Esophagus squamous epithelium (tissue), 5 donors: ENCODE measurements around the gene GAB2. TPM values are rescaled to one million over a fixed set of nuclear protein-coding genes. Genes with fewer than 3 reads are reported as not detected.
A peak's percentile ranks its signal among the peaks of the same experiment; 100 is the strongest.

Source experiments
- DNase-seq: peaks from one replicate; lab custom pipeline; 2025; lab: John Stamatoyannopoulos, UW
- H3K27ac ChIP-seq, 4 donors: fragments of 200-600 bp; sonication (generic); one replicate each; pipeline ENCODE4 v1.5.1; 2016 to 2019; ENCODE audit warnings: mild to moderate bottlenecking in 1 of 4
- H3K27me3 ChIP-seq, 4 donors: fragments of 200-600 bp; sonication (generic); 1 replicate in 3 of 4; 2 replicates in 1 of 4; pipeline versions ENCODE4 v1.5.1 to v1.6.0; 2017 to 2021; ENCODE audit warnings: antibody characterized with exemption in 1 of 4
- H3K36me3 ChIP-seq, 3 donors: fragments of 200-600 bp; sonication (generic); one replicate each; pipeline ENCODE4 v1.5.1; 2016 to 2019
- H3K4me1 ChIP-seq, 3 donors: fragments of 200-600 bp; sonication (generic); one replicate each; pipeline ENCODE4 v1.5.1; 2017 to 2019
- H3K4me3 ChIP-seq, 4 donors: fragments of 200-600 bp; sonication (generic); 1 replicate in 3 of 4; 2 replicates in 1 of 4; pipeline ENCODE4 v1.5.1; 2016 to 2019; ENCODE audit warnings: mild to moderate bottlenecking in 2 of 4, moderate library complexity in 1 of 4
- H3K9me3 ChIP-seq, 3 donors: fragments of 200-600 bp; sonication (generic); one replicate each; pipeline ENCODE4 v1.5.1; 2016 to 2019
- POLR2A ChIP-seq, 4 donors: fragments of 450-650 bp; IDR thresholded peaks; one replicate each; pipeline ENCODE4 v1.6.1; 2017; ENCODE audit warnings: antibody characterized with exemption in 4 of 4, mild to moderate bottlenecking in 4 of 4, moderate library complexity in 3 of 4
- WGBS, 2 donors: methylation state at CpG; one replicate each; pipeline ENCODE4 v1.1.5; 2018; 5-methylcytosine and 5-hydroxymethylcytosine counted together
- intact Hi-C: fragments of 100-400 bp; cut with DNase I; formaldehyde crosslinking; loops from one replicate; pipeline ENCODE4 v1.15.0; 2022
- total RNA-seq, 4 donors: library from RNA; depleted of rRNA; stranded (reverse); fragments of >200 nt; gene quantifications; one replicate each; pipeline ENCODE4 v1.1.0, GENCODE V29; 2016
- TF ChIP-seq, protein P1 (sequence below), 6 experiments: fragments of 450-650 bp in 4 of 6; fragments of 200-600 bp in 2 of 6; sonication (generic) in 2 of 6; IDR thresholded peaks; one replicate each; pipeline ENCODE4 v1.5.1; 2016 to 2019; ENCODE audit warnings: antibody characterized with exemption in 6 of 6, mild to moderate bottlenecking in 4 of 6, moderate library complexity in 4 of 6
- donor health status: DM: yes; HTN: yes; CAD: no.

The GAB2 gene
- total RNA-seq, 4 donors from 2014 or later, result 4.6 to 23.7 (median 11.2) TPM

DNA sequence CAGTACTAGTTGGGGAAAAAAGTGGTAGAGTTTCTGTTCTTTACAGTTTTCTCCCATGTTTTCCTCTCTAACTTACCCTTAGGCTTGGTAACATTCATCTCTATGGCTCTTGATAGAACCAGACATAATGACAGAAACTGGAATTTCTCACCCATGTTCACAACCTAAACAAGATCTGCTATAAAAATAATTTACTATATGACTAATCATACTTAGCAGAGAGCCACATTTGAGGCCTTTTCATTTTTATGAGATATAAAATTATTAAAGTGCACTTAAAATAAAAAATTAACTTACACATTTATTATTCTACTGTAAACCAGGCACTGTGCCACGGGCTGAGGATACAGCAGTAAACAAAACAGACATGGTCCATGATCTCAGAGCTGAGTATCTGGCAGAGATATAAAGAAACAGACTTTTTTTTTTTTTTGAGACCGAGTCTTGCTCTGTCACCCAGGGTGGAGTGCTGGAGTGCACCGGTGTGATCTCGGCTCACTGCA is 98.1 kb downstream of the GAB2 start:
- 40 to 55% methylated on average over 4 of the region's 4 CpGs for WGBS, 2 donors
- Histone ChIP-seq H3K27me3 (no peaks in the 10 kb centered on the region), H3K9me3 (no peaks in the 10 kb centered on the region), H3K36me3 (no peaks in the 10 kb centered on the region), H3K27ac (no peak overlapping the region), H3K4me1 (peaks cover 0 to 27% (median 14%) of the 10 kb centered on the region in 3 donors), H3K4me3 (no peak overlapping the region)
- intact Hi-C loops, result no loop called here
- DNase-seq, result no peak
- TF ChIP-seq, protein P1, sequence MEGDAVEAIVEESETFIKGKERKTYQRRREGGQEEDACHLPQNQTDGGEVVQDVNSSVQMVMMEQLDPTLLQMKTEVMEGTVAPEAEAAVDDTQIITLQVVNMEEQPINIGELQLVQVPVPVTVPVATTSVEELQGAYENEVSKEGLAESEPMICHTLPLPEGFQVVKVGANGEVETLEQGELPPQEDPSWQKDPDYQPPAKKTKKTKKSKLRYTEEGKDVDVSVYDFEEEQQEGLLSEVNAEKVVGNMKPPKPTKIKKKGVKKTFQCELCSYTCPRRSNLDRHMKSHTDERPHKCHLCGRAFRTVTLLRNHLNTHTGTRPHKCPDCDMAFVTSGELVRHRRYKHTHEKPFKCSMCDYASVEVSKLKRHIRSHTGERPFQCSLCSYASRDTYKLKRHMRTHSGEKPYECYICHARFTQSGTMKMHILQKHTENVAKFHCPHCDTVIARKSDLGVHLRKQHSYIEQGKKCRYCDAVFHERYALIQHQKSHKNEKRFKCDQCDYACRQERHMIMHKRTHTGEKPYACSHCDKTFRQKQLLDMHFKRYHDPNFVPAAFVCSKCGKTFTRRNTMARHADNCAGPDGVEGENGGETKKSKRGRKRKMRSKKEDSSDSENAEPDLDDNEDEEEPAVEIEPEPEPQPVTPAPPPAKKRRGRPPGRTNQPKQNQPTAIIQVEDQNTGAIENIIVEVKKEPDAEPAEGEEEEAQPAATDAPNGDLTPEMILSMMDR (IDR thresholded peaks at IDR 0.05), result no peak
- TF ChIP-seq POLR2A (IDR thresholded peaks at IDR 0.05), result no peak

DNA sequence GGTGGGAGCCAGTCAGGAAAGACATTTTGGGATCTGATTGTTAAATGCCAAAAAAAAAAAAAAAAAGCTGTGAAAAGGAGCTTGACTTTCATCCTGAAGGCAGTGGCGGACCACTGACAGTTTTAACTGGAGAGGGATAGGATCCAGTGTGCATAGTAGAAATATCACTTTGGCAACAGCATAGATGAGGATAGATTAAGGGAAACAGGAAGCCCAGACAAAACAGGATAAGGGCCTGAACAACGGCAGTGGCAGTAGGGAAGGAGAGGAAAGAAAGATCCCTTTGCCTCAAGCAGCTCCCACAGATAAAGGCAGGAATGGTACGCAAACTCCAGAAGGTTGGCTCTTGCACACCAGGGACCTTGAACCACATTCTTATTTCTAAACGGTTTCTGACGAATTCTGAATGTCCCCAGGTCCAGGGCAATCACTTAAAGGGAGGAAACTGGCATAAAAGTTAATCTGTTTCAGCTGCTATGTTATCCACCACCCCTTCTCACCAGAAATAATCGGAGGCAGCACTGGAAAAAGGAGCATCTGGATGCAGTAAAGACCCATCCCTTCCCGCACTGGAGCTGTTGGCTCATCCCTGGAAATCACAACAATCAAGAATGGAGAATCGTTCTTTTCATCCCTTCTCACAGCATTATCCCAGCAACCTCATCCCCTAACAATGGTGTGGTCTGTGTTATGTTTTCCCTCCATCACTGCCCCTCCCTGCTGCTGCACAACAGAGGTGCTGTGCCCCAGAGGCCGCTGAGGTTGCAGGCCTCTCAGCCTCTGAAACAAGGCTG is 99.1 kb downstream of the GAB2 start:
- intact Hi-C loops, result no loop called here

GRCh38 chr11:78315724-78316123 is 101.9 kb downstream of the GAB2 start:
- H3K4me1 ChIP-seq, result peaks cover 10 to 65% (median 39%) of the 10 kb centered on the region in 3 donors
- no peaks in the 10 kb centered on the region for H3K27me3 ChIP-seq
- no peak overlapping the region for H3K27ac ChIP-seq
- no peaks in the 10 kb centered on the region for H3K36me3 ChIP-seq
- intact Hi-C loops, result no loop called here
- 85 to 98% methylated on average over 3 of the region's 3 CpGs for WGBS, 2 donors
- TF ChIP-seq POLR2A (IDR thresholded peaks at IDR 0.05), result no peak
- TF ChIP-seq, protein P1 (IDR thresholded peaks at IDR 0.05), result no peak
- H3K4me3 ChIP-seq, result no peak overlapping the region
- DNase-seq, result no peak
- H3K9me3 ChIP-seq, result no peaks in the 10 kb centered on the region

More for the DNA sequence above, 99.1 kb downstream of the GAB2 start:
- no peak for DNase-seq
- Histone ChIP-seq H3K4me1 (peaks cover 0 to 37% (median 22%) of the 10 kb centered on the region in 3 donors), H3K36me3 (no peaks in the 10 kb centered on the region), H3K27me3 (no peaks in the 10 kb centered on the region), H3K27ac (peak overlapping the region in 1 of 4 donors; percentile 19), H3K9me3 (no peaks in the 10 kb centered on the region), H3K4me3 (no peak overlapping the region)
- TF ChIP-seq, protein P1 (IDR thresholded peaks at IDR 0.05), result no peak
- TF ChIP-seq POLR2A (IDR thresholded peaks at IDR 0.05), result no peak
- WGBS, 2 donors, result 46 to 61% methylated on average over 8 to 9 of the region's 9 CpGs

GRCh38 chr11:78314762-78315161 is 102.9 kb downstream of the GAB2 start:
- peaks cover 10 to 62% (median 40%) of the 10 kb centered on the region in 3 donors for H3K4me1 ChIP-seq
- 75 to 81% methylated on average over 5 of the region's 5 CpGs for WGBS, 2 donors
- no peak for TF ChIP-seq POLR2A (IDR thresholded peaks at IDR 0.05)
- TF ChIP-seq, protein P1 (IDR thresholded peaks at IDR 0.05), result no peak

GRCh38 chr11:78313898-78314297 is 103.7 kb downstream of the GAB2 start:
- intact Hi-C loops, result no loop called here
- peak overlapping the region in 2 of 4 donors; percentile 52 to 54 for H3K27ac ChIP-seq
- H3K36me3 ChIP-seq, result no peaks in the 10 kb centered on the region
- H3K4me1 ChIP-seq, result peaks cover 10 to 54% (median 34%) of the 10 kb centered on the region in 3 donors
- no peaks in the 10 kb centered on the region for H3K9me3 ChIP-seq
- no peak for DNase-seq
- TF ChIP-seq POLR2A (IDR thresholded peaks at IDR 0.05), result no peak
- TF ChIP-seq, protein P1 (IDR thresholded peaks at IDR 0.05), result no peak
- no peaks in the 10 kb centered on the region for H3K27me3 ChIP-seq
- H3K4me3 ChIP-seq, result no peak overlapping the region
- WGBS, 2 donors, result 62 to 68% methylated on average over 2 of the region's 2 CpGs

More at GRCh38 chr11:78314762-78315161, 102.9 kb downstream of the GAB2 start:
- Histone ChIP-seq H3K36me3 (no peaks in the 10 kb centered on the region), H3K9me3 (no peaks in the 10 kb centered on the region), H3K27ac (no peak overlapping the region), H3K27me3 (no peaks in the 10 kb centered on the region), H3K4me3 (no peak overlapping the region)
- intact Hi-C loops, result no loop called here
- no peak for DNase-seq
